ENCODE measurements around the gene LRP1B.

DNA sequence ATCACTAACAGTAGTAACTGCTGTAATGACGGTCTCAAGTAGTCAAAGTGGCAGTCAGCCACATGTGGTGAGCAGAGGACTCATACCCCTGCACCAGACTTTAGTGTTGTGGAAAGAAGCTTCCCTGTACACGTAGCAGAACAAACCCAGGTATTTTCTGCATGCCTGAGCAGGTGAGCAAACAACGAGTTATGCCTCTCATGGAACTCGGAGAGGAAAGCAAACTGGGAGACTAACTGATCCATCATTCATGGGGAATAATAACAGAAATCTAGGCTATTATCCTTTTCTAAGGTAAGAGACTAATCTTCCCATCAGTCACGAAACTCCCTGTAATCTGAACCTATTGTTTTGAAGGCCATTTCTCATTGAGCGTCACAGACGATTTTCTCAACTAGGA lies 1855.4 kb downstream of the LRP1B start:
- TF ChIP-seq, protein P1, sequence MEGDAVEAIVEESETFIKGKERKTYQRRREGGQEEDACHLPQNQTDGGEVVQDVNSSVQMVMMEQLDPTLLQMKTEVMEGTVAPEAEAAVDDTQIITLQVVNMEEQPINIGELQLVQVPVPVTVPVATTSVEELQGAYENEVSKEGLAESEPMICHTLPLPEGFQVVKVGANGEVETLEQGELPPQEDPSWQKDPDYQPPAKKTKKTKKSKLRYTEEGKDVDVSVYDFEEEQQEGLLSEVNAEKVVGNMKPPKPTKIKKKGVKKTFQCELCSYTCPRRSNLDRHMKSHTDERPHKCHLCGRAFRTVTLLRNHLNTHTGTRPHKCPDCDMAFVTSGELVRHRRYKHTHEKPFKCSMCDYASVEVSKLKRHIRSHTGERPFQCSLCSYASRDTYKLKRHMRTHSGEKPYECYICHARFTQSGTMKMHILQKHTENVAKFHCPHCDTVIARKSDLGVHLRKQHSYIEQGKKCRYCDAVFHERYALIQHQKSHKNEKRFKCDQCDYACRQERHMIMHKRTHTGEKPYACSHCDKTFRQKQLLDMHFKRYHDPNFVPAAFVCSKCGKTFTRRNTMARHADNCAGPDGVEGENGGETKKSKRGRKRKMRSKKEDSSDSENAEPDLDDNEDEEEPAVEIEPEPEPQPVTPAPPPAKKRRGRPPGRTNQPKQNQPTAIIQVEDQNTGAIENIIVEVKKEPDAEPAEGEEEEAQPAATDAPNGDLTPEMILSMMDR (conservative IDR thresholded peaks at IDR 0.05; ENCODE audit: low read length), result no peak
- TF ChIP-seq EZH2phosphoT487 (IDR thresholded peaks at IDR 0.05; ENCODE audit: borderline replicate concordance), result no peak
